HepG2 (cell line): ENCODE measurements around the gene PODN. TPM values are rescaled to one million over a fixed set of nuclear protein-coding genes. Genes with fewer than 3 reads are reported as not detected.

Experiments
- ATAC-seq: fragments of 200-7000 bp; cut with Tn5 transposase; 3 replicates; pipeline ENCODE4 v1.9.1; 2020; ENCODE audit warnings: mild to moderate bottlenecking, moderate library complexity
- BruUV-seq: library from RNA; stranded (reverse); fragments of 400-500 nt; replicated peaks from 2 replicates; lab custom pipeline; 2021; lab: Mats Ljungman, UMichigan
- CTCF ChIA-PET: fragments of 300-600 bp; formaldehyde crosslinking; extraction: SDS; loops from one replicate; lab custom pipeline; 2021; ENCODE audit warnings: low total read pairs, inconsistent platforms, low intra/inter-chr PET ratio; lab: Yijun Ruan, JAX
- POLR2A ChIA-PET: fragments of 350-600 bp; sonication (Branson Sonifier 250); formaldehyde crosslinking; loops from one replicate; lab custom pipeline; 2020; ENCODE audit warnings: antibody characterized with exemption, inconsistent platforms; lab: Yijun Ruan, JAX
- DNase-seq: peaks from one replicate; pipeline ENCODE4 v3.0.0-alpha.2; 2015; ENCODE audit warnings: low spot score
- FAIRE-seq: peaks from 3 replicates; lab custom pipeline; 2011; peaks lifted over from hg19 to GRCh38; lab: Jason Lieb, UNC
- H2AFZ ChIP-seq: one replicate; pipeline ENCODE4 v1.6.1; 2011; ENCODE audit warnings: low read length, inconsistent platforms
- H3K27ac ChIP-seq: fragments of 300-600 bp; 3 replicates; pipeline ENCODE4 v1.8.0; 2011; ENCODE audit warnings: mixed run types, mild to moderate bottlenecking, mixed read lengths, low read length, inconsistent platforms; ENCODE audit not compliant: insufficient read depth; ENCODE audit errors: extremely low read length
- H3K27me3 ChIP-seq, 2 experiments: fragments of 200-600 bp in 1 of 2; 2 replicates in 1 of 2; 3 replicates in 1 of 2; pipeline versions ENCODE4 v1.6.0 to v1.8.0; 2011; ENCODE audit warnings: low read length in 2 of 2, mild to moderate bottlenecking in 2 of 2, moderate library complexity in 2 of 2, inconsistent platforms in 1 of 2; ENCODE audit not compliant: insufficient read depth in 2 of 2, control insufficient read depth in 1 of 2
- H3K36me3 ChIP-seq, 2 experiments: fragments of 200-600 bp in 1 of 2; replicated peaks in 1 of 2; 2 replicates in 1 of 2; 3 replicates in 1 of 2; pipeline versions ENCODE4 v1.5.1 to v1.8.0; 2011; ENCODE audit warnings: low read length in 2 of 2, inconsistent platforms in 1 of 2; ENCODE audit not compliant: insufficient read depth in 2 of 2, control insufficient read depth in 1 of 2
- H3K4me1 ChIP-seq: 2 replicates; pipeline ENCODE4 v1.5.1; 2012; ENCODE audit warnings: low read length, inconsistent platforms; ENCODE audit not compliant: insufficient read depth
- H3K4me2 ChIP-seq: 2 replicates; pipeline ENCODE4 v1.6.0; 2011; ENCODE audit warnings: low read depth, low read length, inconsistent platforms
- H3K4me3 ChIP-seq, 3 experiments: fragments of 200-600 bp in 1 of 3; sonication (generic), shearing (Covaris generic) in 1 of 3; replicated peaks in 1 of 3; 2 replicates each; pipeline ENCODE4 v1.5.1; 2011 to 2016; ENCODE audit warnings: low read length in 3 of 3, inconsistent platforms in 2 of 3, low read depth in 2 of 3, mild to moderate bottlenecking in 2 of 3, control low read depth in 1 of 3, mixed read lengths in 1 of 3; ENCODE audit not compliant: insufficient read depth in 1 of 3
- H3K79me2 ChIP-seq: one replicate; pipeline ENCODE4 v1.6.1; 2011; ENCODE audit warnings: low read length, inconsistent platforms; ENCODE audit not compliant: insufficient read depth
- H3K9ac ChIP-seq: 2 replicates; pipeline ENCODE4 v1.6.0; 2011; ENCODE audit warnings: mild to moderate bottlenecking, low read depth, low read length, inconsistent platforms; ENCODE audit not compliant: insufficient read depth
- H3K9me3 ChIP-seq: 2 replicates; pipeline ENCODE4 v1.5.1; 2012; ENCODE audit warnings: mild to moderate bottlenecking, low read length
- H4K20me1 ChIP-seq: 2 replicates; pipeline ENCODE4 v1.6.0; 2011; ENCODE audit warnings: inconsistent platforms, mild to moderate bottlenecking, low read length, moderate library complexity; ENCODE audit not compliant: insufficient read depth
- AKAP8 ChIP-seq: sonication (generic); formaldehyde crosslinking; IDR thresholded peaks from 2 replicates; pipeline ENCODE4 v1.5.1; 2020; ENCODE audit warnings: mild to moderate bottlenecking, missing genetic modification reagents
- ARID2 ChIP-seq: sonication (generic); formaldehyde crosslinking; IDR thresholded peaks from 2 replicates; pipeline ENCODE4 v1.8.1; 2022; ENCODE audit warnings: mild to moderate bottlenecking, missing genetic modification reagents, borderline replicate concordance
- ATF7 ChIP-seq, 2 experiments: fragments of 450-650 bp in 1 of 2; sonication (generic) in 1 of 2; formaldehyde crosslinking in 1 of 2; IDR thresholded peaks; 2 replicates each; pipeline versions ENCODE4 v1.4.0 to v1.6.1; 2016 to 2020; ENCODE audit warnings: antibody characterized with exemption in 1 of 2, mild to moderate bottlenecking in 1 of 2, missing genetic modification reagents in 1 of 2
- DPF2 ChIP-seq: sonication (generic); formaldehyde crosslinking; IDR thresholded peaks from 2 replicates; pipeline ENCODE4 v1.4.0; 2020; ENCODE audit warnings: mild to moderate bottlenecking, low read depth, missing genetic modification reagents, borderline replicate concordance
- HMGXB4 ChIP-seq, 2 experiments: sonication (generic) in 1 of 2; formaldehyde crosslinking in 1 of 2; IDR thresholded peaks; 2 replicates each; pipeline versions ENCODE4 v1.4.0 to v1.6.1; 2018 to 2020; ENCODE audit warnings: missing genetic modification reagents in 2 of 2, borderline replicate concordance in 1 of 2, low read depth in 1 of 2, mild to moderate bottlenecking in 1 of 2, missing biosample characterization in 1 of 2
- HNF4G ChIP-seq, 2 experiments: sonication (generic) in 1 of 2; formaldehyde crosslinking in 1 of 2; IDR thresholded peaks; 2 replicates each; pipeline versions ENCODE4 v1.4.0 to v1.6.1; 2011 to 2020; ENCODE audit warnings: borderline replicate concordance in 2 of 2, low read depth in 2 of 2, mild to moderate bottlenecking in 2 of 2, low read length in 1 of 2, missing genetic modification reagents in 1 of 2, moderate library complexity in 1 of 2
- KDM5A ChIP-seq: fragments of 200-600 bp; sonication (generic); IDR thresholded peaks from 2 replicates; pipeline ENCODE4 v1.7.0; 2018; ENCODE audit warnings: antibody characterized with exemption, mild to moderate bottlenecking, low read length, borderline replicate concordance
- KLF11 ChIP-seq: IDR thresholded peaks from 2 replicates; pipeline ENCODE4 v1.6.1; 2016; ENCODE audit warnings: missing compliant biosample characterization
- MIER2 ChIP-seq: IDR thresholded peaks from 2 replicates; pipeline ENCODE4 v1.6.1; 2016; ENCODE audit warnings: missing biosample characterization, missing genetic modification reagents
- NCOA5 ChIP-seq: sonication (generic); formaldehyde crosslinking; IDR thresholded peaks from 2 replicates; pipeline ENCODE4 v1.4.0; 2020; ENCODE audit warnings: missing genetic modification reagents
- PPARG ChIP-seq: conservative IDR thresholded peaks from 2 replicates; pipeline ENCODE4 v1.6.1; 2016; ENCODE audit warnings: missing biosample characterization, missing genetic modification reagents
- REL ChIP-seq: sonication (generic); formaldehyde crosslinking; conservative IDR thresholded peaks from 2 replicates; pipeline ENCODE4 v1.8.0; 2022; ENCODE audit warnings: mild to moderate bottlenecking, missing genetic modification reagents, moderate library complexity
- RXRB ChIP-seq: IDR thresholded peaks from 2 replicates; pipeline ENCODE4 v1.6.1; 2016; ENCODE audit warnings: borderline replicate concordance, missing genetic modification reagents, missing compliant biosample characterization
- THRA ChIP-seq: sonication (generic); formaldehyde crosslinking; IDR thresholded peaks from 2 replicates; pipeline ENCODE4 v1.4.0; 2020; ENCODE audit warnings: missing genetic modification reagents, borderline replicate concordance
- ZNF317 ChIP-seq: sonication (generic); formaldehyde crosslinking; IDR thresholded peaks from 2 replicates; pipeline ENCODE4 v1.5.0; 2020; ENCODE audit warnings: mild to moderate bottlenecking, missing genetic modification reagents
- ZNF878 ChIP-seq: sonication (generic); formaldehyde crosslinking; IDR thresholded peaks from 2 replicates; pipeline ENCODE4 v1.8.1; 2023; ENCODE audit warnings: mild to moderate bottlenecking, missing genetic modification reagents, moderate library complexity
- WGBS: methylation state at CpG from one replicate; pipeline ENCODE4 v1.1.6; 2017; ENCODE audit warnings: low lambda C conversion rate; 5-methylcytosine and 5-hydroxymethylcytosine counted together
- in situ Hi-C: cut with HindIII; loops from 2 replicates; pipeline ENCODE4 v1.10.0; 2017; ENCODE audit warnings: low pct_unique_long_range_greater_than_20kb; ENCODE audit not compliant: extremely low pct_ligation_motif_present
- intact Hi-C: fragments of 100-400 bp; cut with micrococcal nuclease; formaldehyde crosslinking; loops from one replicate; pipeline ENCODE4 v1.10.0; 2022; ENCODE audit not compliant: unreplicated experiment
- polyA plus RNA-seq, 8 experiments: library from polyadenylated mRNA; depleted of rRNA in 3 of 8; stranded (reverse) in 7 of 8; unstranded in 1 of 8; fragments of >200 nt; fragmentation: Illumina TruSeq in 4 of 8; extraction: Trizol in 4 of 8; gene quantifications; 2 replicates each; pipeline versions ENCODE4 v1.2.1 to v1.2.3, GENCODE V29; 2011 to 2016; ENCODE audit warnings: low read depth in 4 of 8, missing spikeins in 1 of 8, mixed read lengths in 1 of 8; ENCODE audit not compliant: insufficient read depth in 1 of 8
- total RNA-seq, 5 experiments: library from RNA; depleted of rRNA; stranded (reverse); fragments of >200 nt; fragmentation: Illumina TruSeq; extraction: Trizol; gene quantifications; 2 replicates each; pipeline ENCODE4 v1.2.3, GENCODE V29; 2016; ENCODE audit warnings: low read depth in 1 of 5

The PODN gene
- total and polyA plus RNA-seq, 2 of the 13 experiments (the other 11 are each of a cell fraction or from before 2014, with no cell fraction given) = 0.13 TPM; not detected in 1

- no peaks in the 10 kb centered on the region for H3K36me3 ChIP-seq
- DNase-seq (no peak), ATAC-seq (no peak), FAIRE-seq (no peak)
- in situ Hi-C loops = no loop called here
- H3K79me2 ChIP-seq = no peaks in the 10 kb centered on the region
- no peak overlapping the region for H2AFZ ChIP-seq
- peaks cover 15 to 68% of the 10 kb centered on the region in 2 experiments for H3K27me3 ChIP-seq
- no peaks in the 10 kb centered on the region for H3K9me3 ChIP-seq
- TF ChIP-seq AKAP8 (CRISPR knock-in tag) = no peak
- TF ChIP-seq MIER2 (CRISPR knock-in tag) = no peak
- TF ChIP-seq REL (CRISPR knock-in tag) = no peak
- no peak for TF ChIP-seq ARID2 (CRISPR knock-in tag)
- TF ChIP-seq ATF7 (IDR thresholded peaks at IDR 0.05) = no peak
- TF ChIP-seq ATF7 (CRISPR knock-in tag; IDR thresholded peaks at IDR 0.05) = no peak
- TF ChIP-seq DPF2 (CRISPR knock-in tag) = no peak
- TF ChIP-seq KLF11 (CRISPR knock-in tag) = no peak
- no peak for TF ChIP-seq KDM5A
- no peak for TF ChIP-seq ZNF317 (CRISPR knock-in tag)
- TF ChIP-seq RXRB = no peak
- TF ChIP-seq ZNF878 (CRISPR knock-in tag) = no peak
- TF ChIP-seq HMGXB4 (CRISPR knock-in tag; IDR thresholded peaks at IDR 0.05; ENCODE audit: borderline replicate concordance in 1 of 2, low read depth in 1 of 2) = no peak
- TF ChIP-seq PPARG (CRISPR knock-in tag) = no peak
- TF ChIP-seq THRA (CRISPR knock-in tag) = no peak
- no peak for TF ChIP-seq HNF4G (IDR thresholded peaks at IDR 0.05; ENCODE audit: borderline replicate concordance, low read depth, low read length)
- no peak for TF ChIP-seq HNF4G (CRISPR knock-in tag; IDR thresholded peaks at IDR 0.05; ENCODE audit: borderline replicate concordance, low read depth)
- TF ChIP-seq NCOA5 (CRISPR knock-in tag) = no peak
- POLR2A ChIA-PET = interaction anchor here (0.7 kb wide), 1 partner anchor 12 kb away, joined by 4 read pairs; no protein-coding TSS in a partner anchor
- CTCF ChIA-PET = no interaction called here
- 20% methylated on average over 3 of the region's 4 CpGs for WGBS
- no peak overlapping the region for H3K4me2 ChIP-seq
- no peaks in the 10 kb centered on the region for H4K20me1 ChIP-seq
- no peak overlapping the region for H3K9ac ChIP-seq
- H3K4me1 ChIP-seq = peaks cover 57% of the 10 kb centered on the region
- H3K27ac ChIP-seq = no peak overlapping the region
- intact Hi-C loops = no loop called here
- BruUV-seq = no TSS peak
- H3K4me3 ChIP-seq = no peak overlapping the region
These were observed 17.2 kb downstream of the PODN start for GRCh38 chr1:53079251-53079650.
